ENCODE results near the gene ZNRF1. TPM values are rescaled to one million over a fixed set of nuclear protein-coding genes. Genes with fewer than 3 reads are reported as not detected.
"Not testable (repeated sequence)": the region's sequence is repeated elsewhere in the genome, so short reads cannot be mapped to it uniquely, and the experiment has no call there.

Gene ZNRF1
- total and polyA plus RNA-seq, 2 of the 13 experiments (the other 11 are each of a cell fraction or from before 2014, with no cell fraction given): 43.9 to 58.7 TPM

DNA sequence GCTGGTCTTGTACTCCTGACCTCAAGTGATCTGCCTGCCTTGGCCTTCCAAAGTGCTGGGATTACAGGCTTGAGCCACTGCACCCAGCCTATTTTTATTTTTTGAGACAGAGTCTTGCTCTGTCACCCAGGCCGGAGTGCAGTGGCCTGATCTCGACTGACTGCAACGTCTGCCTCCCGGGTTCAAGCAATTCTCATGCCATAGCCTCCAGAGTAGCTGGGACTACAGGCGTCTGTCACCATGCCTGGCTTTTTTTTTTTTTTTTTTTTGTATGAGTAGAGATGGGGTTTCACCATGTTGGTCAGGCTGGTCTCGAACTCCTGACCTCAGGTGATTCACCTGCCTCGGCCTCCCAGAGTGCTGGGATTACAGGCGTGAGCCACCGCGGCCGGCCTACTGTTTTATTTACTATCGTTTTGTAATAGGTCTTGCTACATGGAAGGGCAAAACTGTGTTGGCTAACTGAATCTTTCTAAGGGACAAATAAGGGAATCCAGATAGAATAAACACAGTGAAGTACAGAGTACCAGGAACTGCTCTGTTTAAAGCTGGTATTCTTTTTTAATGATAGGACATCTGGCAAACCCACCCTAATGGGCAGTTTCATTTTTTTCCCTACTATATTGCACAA is 17.7 kb downstream of the ZNRF1 start (continued):
- TF ChIP-seq HDAC2 (CRISPR knock-in tag; IDR thresholded peaks at IDR 0.05): peak; percentile 45; the same call in 1 of the 2 replicates
- 0 out of 2 replicates have a peak, but pooled peaks have one; percentile 21 for TF ChIP-seq KAT8 (CRISPR knock-in tag; IDR thresholded peaks at IDR 0.05)
- 0 out of 2 replicates have a peak, but pooled peaks have one; percentile 13 for TF ChIP-seq FOXP1 (IDR thresholded peaks at IDR 0.05)
- not testable (repeated sequence) for TF ChIP-seq FOXP1 (CRISPR knock-in tag; IDR thresholded peaks at IDR 0.05); FOXA1 (IDR thresholded peaks at IDR 0.05)
- TF ChIP-seq KDM5B (CRISPR knock-in tag; IDR thresholded peaks at IDR 0.05; ENCODE audit: borderline replicate concordance): 0 out of 2 replicates have a peak, but pooled peaks have one; percentile 24
- peak; percentile 81 for TF ChIP-seq CEBPG (CRISPR knock-in tag; IDR thresholded peaks at IDR 0.05)
- peak; percentile 72 for TF ChIP-seq ZFX (CRISPR knock-in tag; IDR thresholded peaks at IDR 0.05; ENCODE audit: low read depth)
- TF ChIP-seq KDM1A (CRISPR knock-in tag; IDR thresholded peaks at IDR 0.05): peak; percentile 82; the same call in 1 of the 2 replicates
- TF ChIP-seq ZNF460 (CRISPR knock-in tag; IDR thresholded peaks at IDR 0.05; ENCODE audit: borderline replicate concordance): peak; percentile 97
- TF ChIP-seq CBX1 (IDR thresholded peaks at IDR 0.05; ENCODE audit: low read depth): peak; percentile 31
- peak; percentile 72 for TF ChIP-seq SRF (IDR thresholded peaks at IDR 0.05; ENCODE audit: low read depth, low read length)
- peak; percentile 81 for TF ChIP-seq RCOR2 (CRISPR knock-in tag; IDR thresholded peaks at IDR 0.05)
- peak; percentile 81 for TF ChIP-seq POGZ (CRISPR knock-in tag; IDR thresholded peaks at IDR 0.05)
- peak; percentile 43; the same call in 1 of the 2 replicates for TF ChIP-seq ZNF430 (CRISPR knock-in tag; IDR thresholded peaks at IDR 0.05)
- TF ChIP-seq FOXA1 (CRISPR knock-in tag; IDR thresholded peaks at IDR 0.05): 0 out of 2 replicates have a peak, but pooled peaks have one; percentile 23
- TF ChIP-seq, protein P1, sequence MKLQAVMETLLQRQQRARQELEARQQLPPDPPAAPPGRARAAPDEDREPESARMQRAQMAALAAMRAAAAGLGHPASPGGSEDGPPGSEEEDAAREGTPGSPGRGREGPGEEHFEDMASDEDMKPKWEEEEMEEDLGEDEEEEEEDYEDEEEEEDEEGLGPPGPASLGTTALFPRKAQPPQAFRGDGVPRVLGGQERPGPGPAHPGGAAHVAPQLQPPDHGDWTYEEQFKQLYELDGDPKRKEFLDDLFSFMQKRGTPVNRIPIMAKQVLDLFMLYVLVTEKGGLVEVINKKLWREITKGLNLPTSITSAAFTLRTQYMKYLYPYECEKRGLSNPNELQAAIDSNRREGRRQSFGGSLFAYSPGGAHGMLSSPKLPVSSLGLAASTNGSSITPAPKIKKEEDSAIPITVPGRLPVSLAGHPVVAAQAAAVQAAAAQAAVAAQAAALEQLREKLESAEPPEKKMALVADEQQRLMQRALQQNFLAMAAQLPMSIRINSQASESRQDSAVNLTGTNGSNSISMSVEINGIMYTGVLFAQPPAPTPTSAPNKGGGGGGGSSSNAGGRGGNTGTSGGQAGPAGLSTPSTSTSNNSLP (IDR thresholded peaks at IDR 0.05; ENCODE audit: low read depth, low read length): peak; percentile 53; the same call in 1 of the 2 replicates
- TF ChIP-seq, protein P2, sequence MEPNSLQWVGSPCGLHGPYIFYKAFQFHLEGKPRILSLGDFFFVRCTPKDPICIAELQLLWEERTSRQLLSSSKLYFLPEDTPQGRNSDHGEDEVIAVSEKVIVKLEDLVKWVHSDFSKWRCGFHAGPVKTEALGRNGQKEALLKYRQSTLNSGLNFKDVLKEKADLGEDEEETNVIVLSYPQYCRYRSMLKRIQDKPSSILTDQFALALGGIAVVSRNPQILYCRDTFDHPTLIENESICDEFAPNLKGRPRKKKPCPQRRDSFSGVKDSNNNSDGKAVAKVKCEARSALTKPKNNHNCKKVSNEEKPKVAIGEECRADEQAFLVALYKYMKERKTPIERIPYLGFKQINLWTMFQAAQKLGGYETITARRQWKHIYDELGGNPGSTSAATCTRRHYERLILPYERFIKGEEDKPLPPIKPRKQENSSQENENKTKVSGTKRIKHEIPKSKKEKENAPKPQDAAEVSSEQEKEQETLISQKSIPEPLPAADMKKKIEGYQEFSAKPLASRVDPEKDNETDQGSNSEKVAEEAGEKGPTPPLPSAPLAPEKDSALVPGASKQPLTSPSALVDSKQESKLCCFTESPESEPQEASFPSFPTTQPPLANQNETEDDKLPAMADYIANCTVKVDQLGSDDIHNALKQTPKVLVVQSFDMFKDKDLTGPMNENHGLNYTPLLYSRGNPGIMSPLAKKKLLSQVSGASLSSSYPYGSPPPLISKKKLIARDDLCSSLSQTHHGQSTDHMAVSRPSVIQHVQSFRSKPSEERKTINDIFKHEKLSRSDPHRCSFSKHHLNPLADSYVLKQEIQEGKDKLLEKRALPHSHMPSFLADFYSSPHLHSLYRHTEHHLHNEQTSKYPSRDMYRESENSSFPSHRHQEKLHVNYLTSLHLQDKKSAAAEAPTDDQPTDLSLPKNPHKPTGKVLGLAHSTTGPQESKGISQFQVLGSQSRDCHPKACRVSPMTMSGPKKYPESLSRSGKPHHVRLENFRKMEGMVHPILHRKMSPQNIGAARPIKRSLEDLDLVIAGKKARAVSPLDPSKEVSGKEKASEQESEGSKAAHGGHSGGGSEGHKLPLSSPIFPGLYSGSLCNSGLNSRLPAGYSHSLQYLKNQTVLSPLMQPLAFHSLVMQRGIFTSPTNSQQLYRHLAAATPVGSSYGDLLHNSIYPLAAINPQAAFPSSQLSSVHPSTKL (CRISPR knock-in tag; IDR thresholded peaks at IDR 0.05): peak; percentile 71
- peak; percentile 38; the same call in 1 of the 2 replicates for TF ChIP-seq ZMYM4 (CRISPR knock-in tag; IDR thresholded peaks at IDR 0.05)
- TF ChIP-seq ZNF335 (CRISPR knock-in tag; IDR thresholded peaks at IDR 0.05): 0 out of 2 replicates have a peak, but pooled peaks have one; percentile 18
- TF ChIP-seq THAP11 (CRISPR knock-in tag; IDR thresholded peaks at IDR 0.05): 0 out of 2 replicates have a peak, but pooled peaks have one; percentile 30
- TF ChIP-seq FOSL2 (CRISPR knock-in tag; IDR thresholded peaks at IDR 0.05): peak; percentile 73
- TF ChIP-seq, protein P3, sequence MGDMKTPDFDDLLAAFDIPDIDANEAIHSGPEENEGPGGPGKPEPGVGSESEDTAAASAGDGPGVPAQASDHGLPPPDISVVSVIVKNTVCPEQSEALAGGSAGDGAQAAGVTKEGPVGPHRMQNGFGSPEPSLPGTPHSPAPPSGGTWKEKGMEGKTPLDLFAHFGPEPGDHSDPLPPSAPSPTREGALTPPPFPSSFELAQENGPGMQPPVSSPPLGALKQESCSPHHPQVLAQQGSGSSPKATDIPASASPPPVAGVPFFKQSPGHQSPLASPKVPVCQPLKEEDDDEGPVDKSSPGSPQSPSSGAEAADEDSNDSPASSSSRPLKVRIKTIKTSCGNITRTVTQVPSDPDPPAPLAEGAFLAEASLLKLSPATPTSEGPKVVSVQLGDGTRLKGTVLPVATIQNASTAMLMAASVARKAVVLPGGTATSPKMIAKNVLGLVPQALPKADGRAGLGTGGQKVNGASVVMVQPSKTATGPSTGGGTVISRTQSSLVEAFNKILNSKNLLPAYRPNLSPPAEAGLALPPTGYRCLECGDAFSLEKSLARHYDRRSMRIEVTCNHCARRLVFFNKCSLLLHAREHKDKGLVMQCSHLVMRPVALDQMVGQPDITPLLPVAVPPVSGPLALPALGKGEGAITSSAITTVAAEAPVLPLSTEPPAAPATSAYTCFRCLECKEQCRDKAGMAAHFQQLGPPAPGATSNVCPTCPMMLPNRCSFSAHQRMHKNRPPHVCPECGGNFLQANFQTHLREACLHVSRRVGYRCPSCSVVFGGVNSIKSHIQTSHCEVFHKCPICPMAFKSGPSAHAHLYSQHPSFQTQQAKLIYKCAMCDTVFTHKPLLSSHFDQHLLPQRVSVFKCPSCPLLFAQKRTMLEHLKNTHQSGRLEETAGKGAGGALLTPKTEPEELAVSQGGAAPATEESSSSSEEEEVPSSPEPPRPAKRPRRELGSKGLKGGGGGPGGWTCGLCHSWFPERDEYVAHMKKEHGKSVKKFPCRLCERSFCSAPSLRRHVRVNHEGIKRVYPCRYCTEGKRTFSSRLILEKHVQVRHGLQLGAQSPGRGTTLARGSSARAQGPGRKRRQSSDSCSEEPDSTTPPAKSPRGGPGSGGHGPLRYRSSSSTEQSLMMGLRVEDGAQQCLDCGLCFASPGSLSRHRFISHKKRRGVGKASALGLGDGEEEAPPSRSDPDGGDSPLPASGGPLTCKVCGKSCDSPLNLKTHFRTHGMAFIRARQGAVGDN (CRISPR knock-in tag; IDR thresholded peaks at IDR 0.05): peak; percentile 32
- TF ChIP-seq GATAD2A (CRISPR knock-in tag; IDR thresholded peaks at IDR 0.05): peak; percentile 67; the same call in 1 of the 2 replicates

Data from HepG2 (cell line).